ENCODE data around the gene TPD52L1. TPM values are rescaled to one million over a fixed set of nuclear protein-coding genes. Genes with fewer than 3 reads are reported as not detected.

The TPD52L1 gene
- total RNA-seq, 1 experiment from 2014 or later, result 50.6 TPM

GRCh38 chr6:125250511-125250910, 96.9 kb downstream of the TPD52L1 start:
- no TSS peak for BruUV-seq (replicated peaks)
- H3K36me3 Mint-ChIP-seq (ENCODE audit: insufficient read depth, unreplicated experiment), result no peaks in the 10 kb centered on the region
- intact Hi-C loops (cut with micrococcal nuclease; ENCODE audit: unreplicated experiment), result no loop called here
- no peak overlapping the region for H3K4me3 Mint-ChIP-seq (ENCODE audit: low read depth, unreplicated experiment)
- no peaks in the 10 kb centered on the region for H3K9me3 Mint-ChIP-seq (ENCODE audit: low read depth, unreplicated experiment)
- no peak for TF ChIP-seq CTCF (IDR thresholded peaks at IDR 0.05; ENCODE audit: unreplicated experiment)
- no peak for DNase-seq
- H3K4me1 Mint-ChIP-seq (ENCODE audit: low read depth, unreplicated experiment), result peaks cover 21% of the 10 kb centered on the region
- H3K27me3 Mint-ChIP-seq (ENCODE audit: unreplicated experiment), result no peaks in the 10 kb centered on the region
- H3K27ac Mint-ChIP-seq (ENCODE audit: unreplicated experiment), result no peak overlapping the region
- CTCF ChIA-PET, result no interaction called here

- H3K9me3 Mint-ChIP-seq (ENCODE audit: low read depth, unreplicated experiment), result no peaks in the 10 kb centered on the region
- no TSS peak for BruUV-seq (replicated peaks)
- peaks cover 10% of the 10 kb centered on the region for H3K4me1 Mint-ChIP-seq (ENCODE audit: low read depth, unreplicated experiment)
- no peaks in the 10 kb centered on the region for H3K36me3 Mint-ChIP-seq (ENCODE audit: insufficient read depth, unreplicated experiment)
- H3K27ac Mint-ChIP-seq (ENCODE audit: unreplicated experiment), result no peak overlapping the region
- intact Hi-C loops (cut with micrococcal nuclease; ENCODE audit: unreplicated experiment), result no loop called here
- no peak overlapping the region for H3K4me3 Mint-ChIP-seq (ENCODE audit: low read depth, unreplicated experiment)
- TF ChIP-seq CTCF (IDR thresholded peaks at IDR 0.05; ENCODE audit: unreplicated experiment), result no peak
- no peak for DNase-seq
- CTCF ChIA-PET, result no interaction called here
- no peaks in the 10 kb centered on the region for H3K27me3 Mint-ChIP-seq (ENCODE audit: unreplicated experiment)
Measured at GRCh38 chr6:125251516-125252220, 98.1 kb downstream of the TPD52L1 start.

GRCh38 chr6:125252891-125253290, 99.3 kb downstream of the TPD52L1 start:
- no peaks in the 10 kb centered on the region for H3K4me1 Mint-ChIP-seq (ENCODE audit: low read depth, unreplicated experiment)
- DNase-seq, result no peak
- CTCF ChIA-PET, result no interaction called here

GRCh38 chr6:125253881-125254280, 100.3 kb downstream of the TPD52L1 start:
- no peak overlapping the region for H3K4me3 Mint-ChIP-seq (ENCODE audit: low read depth, unreplicated experiment)
- no peaks in the 10 kb centered on the region for H3K27me3 Mint-ChIP-seq (ENCODE audit: unreplicated experiment)
- no peaks in the 10 kb centered on the region for H3K9me3 Mint-ChIP-seq (ENCODE audit: low read depth, unreplicated experiment)
- no peak for TF ChIP-seq CTCF (IDR thresholded peaks at IDR 0.05; ENCODE audit: unreplicated experiment)
- no peak for DNase-seq
- no TSS peak for BruUV-seq (replicated peaks)
- intact Hi-C loops (cut with micrococcal nuclease; ENCODE audit: unreplicated experiment), result no loop called here
- no peaks in the 10 kb centered on the region for H3K36me3 Mint-ChIP-seq (ENCODE audit: insufficient read depth, unreplicated experiment)
- no peaks in the 10 kb centered on the region for H3K4me1 Mint-ChIP-seq (ENCODE audit: low read depth, unreplicated experiment)
- no peak overlapping the region for H3K27ac Mint-ChIP-seq (ENCODE audit: unreplicated experiment)
- CTCF ChIA-PET, result no interaction called here

More at GRCh38 chr6:125252891-125253290, 99.3 kb downstream of the TPD52L1 start:
- intact Hi-C loops (cut with micrococcal nuclease; ENCODE audit: unreplicated experiment), result no loop called here
- TF ChIP-seq CTCF (IDR thresholded peaks at IDR 0.05; ENCODE audit: unreplicated experiment), result no peak
- Mint-ChIP-seq H3K36me3 (ENCODE audit: insufficient read depth, unreplicated experiment) (no peaks in the 10 kb centered on the region), H3K27me3 (ENCODE audit: unreplicated experiment) (no peaks in the 10 kb centered on the region), H3K4me3 (ENCODE audit: low read depth, unreplicated experiment) (no peak overlapping the region), H3K9me3 (ENCODE audit: low read depth, unreplicated experiment) (no peaks in the 10 kb centered on the region), H3K27ac (ENCODE audit: unreplicated experiment) (no peak overlapping the region)
- no TSS peak for BruUV-seq (replicated peaks)
